IPS-NIHi7 (cell line): Measurements from ENCODE around the gene SGMS1.

Experiments used
- DNase-seq: peaks from one replicate; pipeline ENCODE4 v3.0.0; 2012; ENCODE audit warnings: mixed read lengths; ENCODE audit errors: extremely low spot score

Gene SGMS1

GRCh38 chr10:50400694-50401093 lies 223.1 kb downstream of the SGMS1 start:
- DNase-seq, result no peak

DNA sequence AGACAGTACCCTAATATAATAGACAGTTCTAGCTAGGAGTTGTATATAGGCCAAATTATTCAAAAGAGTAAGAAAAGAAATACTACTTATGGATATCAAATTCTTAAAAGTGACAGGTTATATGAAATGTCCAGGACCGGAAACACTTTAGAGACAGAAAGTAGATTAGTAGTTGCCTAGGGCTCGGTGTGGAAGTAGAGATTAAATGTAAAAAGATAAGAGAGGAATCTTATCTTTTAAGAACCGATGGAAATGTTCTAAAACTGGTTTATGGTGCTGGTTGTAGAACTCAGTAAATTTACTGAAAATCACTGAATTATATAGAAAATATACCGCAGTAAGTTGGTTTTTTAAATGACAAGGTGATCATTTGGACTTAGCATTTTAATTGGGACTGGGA lies 224.9 kb downstream of the SGMS1 start:
- no peak for DNase-seq

- no peak for DNase-seq
Observed at GRCh38 chr10:50398381-50398780, 225.4 kb downstream of the SGMS1 start.

- no peak for DNase-seq
Observed at GRCh38 chr10:50397312-50398140, 226.2 kb downstream of the SGMS1 start.

DNA sequence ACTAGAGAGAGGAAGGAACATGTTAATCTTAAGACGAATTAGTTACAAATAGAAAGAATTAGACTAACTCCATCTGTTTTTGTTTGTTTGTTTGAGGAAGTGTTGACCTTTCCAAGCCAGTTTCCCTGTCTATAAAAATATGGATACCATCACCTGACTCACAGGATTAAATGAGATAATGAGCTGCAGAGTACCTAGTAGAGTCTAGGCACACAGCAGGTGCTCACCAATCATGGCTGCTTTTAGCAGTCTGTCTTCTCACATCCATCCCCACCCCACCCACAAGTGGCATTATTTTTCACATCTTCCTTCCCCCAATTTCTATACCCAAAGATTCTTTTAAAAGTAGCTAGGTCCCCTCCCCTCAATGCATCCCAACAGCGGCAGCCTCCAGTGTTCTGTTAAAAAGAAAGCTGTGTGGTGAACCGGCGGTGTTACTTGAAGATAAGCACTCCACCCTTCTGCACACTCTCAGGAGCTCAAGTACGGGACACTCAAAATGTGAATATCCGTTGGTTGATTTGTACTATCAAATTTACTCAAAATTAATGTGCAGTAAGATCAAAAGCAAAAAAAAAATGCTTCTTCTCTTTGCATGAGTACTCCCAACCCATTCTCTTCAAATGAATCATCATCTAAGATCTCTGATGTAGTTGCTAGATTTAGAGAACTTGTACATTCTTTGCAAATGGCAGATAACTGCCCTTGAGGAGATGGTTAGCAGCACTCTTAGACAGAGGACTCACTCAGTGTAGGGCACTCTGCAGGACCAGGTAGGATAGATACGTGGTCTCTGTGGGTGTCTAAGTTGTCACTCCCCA lies 227.1 kb downstream of the SGMS1 start:
- no peak for DNase-seq

- no peak for DNase-seq
Observed at GRCh38 chr10:50395851-50396250, 227.9 kb downstream of the SGMS1 start.

DNA sequence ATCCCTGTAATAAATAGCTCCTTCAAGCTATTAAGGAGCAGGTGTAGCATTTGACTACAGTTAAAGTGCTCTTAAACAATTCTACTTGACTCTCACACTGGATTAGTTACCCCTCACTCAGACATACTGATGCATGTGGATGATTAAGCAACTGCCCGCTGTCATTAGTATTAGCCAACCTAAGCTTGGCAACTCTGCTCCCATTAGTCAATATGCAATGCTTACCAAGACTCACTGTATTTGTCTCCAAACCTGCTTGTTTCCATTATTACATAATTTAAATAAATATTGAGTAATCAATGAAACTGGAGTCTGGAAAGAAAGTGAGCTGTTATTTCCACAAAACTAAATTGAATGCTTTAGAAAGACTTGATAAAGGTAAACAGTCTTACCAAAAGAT lies 228.5 kb downstream of the SGMS1 start:
- no peak for DNase-seq

DNA sequence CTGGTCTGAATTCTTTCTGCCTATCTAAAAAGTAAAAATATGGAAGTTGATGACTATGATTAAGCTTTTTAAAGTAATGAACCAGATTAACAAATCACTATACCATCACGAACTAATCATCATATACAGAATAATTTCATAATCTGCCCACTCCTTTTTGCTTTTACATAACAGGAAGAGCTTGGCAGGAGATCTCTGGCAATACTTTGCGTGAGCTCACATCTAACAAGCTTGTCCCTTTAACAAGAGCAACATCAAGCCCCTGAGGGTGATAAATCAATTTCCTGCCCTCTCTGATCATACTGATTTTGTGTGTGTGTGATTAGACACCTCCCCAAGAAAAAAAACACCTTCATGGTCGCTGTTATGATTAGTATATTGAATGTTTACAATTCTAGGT lies 228.9 kb downstream of the SGMS1 start:
- no peak for DNase-seq

- no peak for DNase-seq
Observed at GRCh38 chr10:50393784-50394467, 229.8 kb downstream of the SGMS1 start.

- no peak for DNase-seq
Observed at GRCh38 chr10:50392966-50393718, 230.6 kb downstream of the SGMS1 start.

GRCh38 chr10:50392426-50392825 lies 231.3 kb downstream of the SGMS1 start:
- no peak for DNase-seq

GRCh38 chr10:50390302-50390701 lies 233.5 kb downstream of the SGMS1 start:
- DNase-seq, result no peak

DNA sequence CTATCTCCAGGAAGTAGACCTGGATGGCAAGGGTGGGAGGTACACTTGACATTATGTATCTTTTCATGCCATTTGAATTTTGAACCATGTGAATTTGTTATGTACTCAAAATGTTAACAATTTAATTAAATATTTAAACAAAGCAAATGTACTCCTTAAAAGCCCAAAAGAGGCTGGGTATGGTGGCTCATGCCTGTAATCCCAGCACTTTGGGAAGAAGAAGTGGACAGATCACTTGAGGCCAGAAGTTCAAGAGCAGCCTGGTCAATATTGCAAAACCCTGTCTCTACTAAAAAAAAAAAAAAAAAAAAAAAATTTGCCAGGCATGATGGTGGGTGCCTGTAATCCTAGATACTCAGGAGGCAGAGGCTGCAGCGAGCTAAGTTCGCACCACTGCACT lies 235.6 kb downstream of the SGMS1 start:
- DNase-seq, result no peak

GRCh38 chr10:50387732-50388073 lies 236.1 kb downstream of the SGMS1 start:
- no peak for DNase-seq

DNA sequence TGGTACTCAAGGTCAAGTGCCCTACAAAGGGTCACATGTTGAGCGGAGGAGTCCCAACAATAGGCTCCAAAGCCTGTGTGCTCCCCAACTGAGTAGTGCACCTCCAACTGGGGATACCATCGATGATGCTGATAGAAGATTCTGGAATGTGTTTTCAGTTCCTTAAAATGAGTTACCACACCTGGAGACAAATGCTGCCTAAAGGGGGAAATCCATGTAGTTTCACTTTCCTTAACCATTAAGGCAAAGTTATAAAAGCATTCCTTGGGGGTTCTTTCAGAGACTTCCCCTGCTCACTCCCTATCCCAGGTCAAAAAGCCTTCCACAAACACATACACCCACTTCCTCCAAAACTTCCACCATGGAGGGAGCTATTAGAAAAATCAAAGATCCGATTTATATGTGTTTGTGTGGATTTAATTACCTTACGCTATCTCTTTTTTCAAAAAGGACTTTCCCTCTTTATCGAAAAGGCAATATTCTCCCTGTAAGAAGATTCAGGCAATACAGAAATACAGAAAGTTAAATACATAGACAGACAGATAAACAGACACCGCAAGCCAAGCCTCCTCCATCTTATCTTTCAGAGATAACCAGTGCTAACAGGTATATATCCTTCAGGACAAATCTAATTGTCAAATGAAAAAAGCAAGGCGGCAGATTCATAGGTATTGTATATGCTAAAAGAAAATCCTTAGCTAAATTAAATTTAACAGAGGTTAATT lies 236.6 kb downstream of the SGMS1 start:
- no peak for DNase-seq

- DNase-seq, result no peak
Observed at GRCh38 chr10:50385624-50386023, 238.1 kb downstream of the SGMS1 start.

DNA sequence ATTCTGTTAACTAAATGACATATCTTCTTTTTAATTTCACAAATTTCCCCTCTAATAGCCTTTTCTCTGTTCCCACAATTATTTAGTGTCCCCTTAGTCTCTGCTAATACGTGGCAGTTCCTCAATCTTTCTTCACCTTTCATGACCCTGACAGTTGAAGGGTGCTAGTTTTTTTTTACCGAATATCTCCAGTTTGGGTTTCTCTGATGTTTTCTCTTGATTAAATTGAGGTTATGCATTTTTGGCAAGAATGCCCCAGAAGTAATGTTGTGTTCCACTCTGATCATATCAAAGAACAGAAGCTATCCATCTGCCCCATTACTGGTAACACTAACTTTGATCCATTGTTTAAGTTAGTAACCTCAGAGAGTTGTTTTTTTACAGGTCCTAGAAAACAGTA lies 238.9 kb downstream of the SGMS1 start:
- no peak for DNase-seq

DNA sequence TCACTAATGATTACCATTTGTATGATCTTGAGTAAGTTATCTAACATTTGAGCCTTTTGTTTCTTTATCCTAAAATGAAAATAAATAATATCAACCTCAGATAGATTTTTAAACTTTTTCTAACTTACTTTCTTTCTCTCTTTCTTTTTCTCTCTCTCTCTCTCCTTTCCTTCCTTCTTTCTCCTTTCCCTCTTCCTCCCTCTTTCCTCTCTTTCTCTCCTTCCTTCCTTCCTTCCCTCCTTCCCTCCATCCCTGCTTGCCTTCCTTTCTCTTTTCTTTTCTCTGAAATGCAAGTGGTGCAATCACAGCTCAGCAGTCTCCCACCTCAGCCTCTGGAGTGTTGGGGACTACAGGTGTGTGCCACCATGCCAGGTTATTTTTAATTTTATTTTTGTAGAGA lies 239.5 kb downstream of the SGMS1 start:
- no peak for DNase-seq

DNA sequence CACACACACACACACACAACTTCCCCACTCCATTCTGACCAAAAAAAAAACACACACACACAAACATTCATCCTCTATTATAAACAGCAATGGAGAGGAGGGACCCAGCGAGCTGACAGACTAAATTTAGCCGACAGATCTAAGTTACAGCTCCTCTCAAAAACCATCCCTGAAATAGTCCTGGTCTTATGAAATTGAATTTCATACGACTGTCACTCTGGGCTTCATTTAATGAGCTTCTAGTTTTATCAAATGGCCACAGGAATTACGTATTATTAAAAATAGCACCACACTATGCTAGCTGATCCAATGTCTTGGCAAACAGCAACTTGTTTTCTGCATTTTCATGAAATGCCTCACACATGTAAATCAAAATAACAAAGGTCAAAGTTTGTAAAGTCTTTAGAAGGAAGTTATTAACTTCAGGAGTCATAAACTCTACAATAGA lies 241.2 kb downstream of the SGMS1 start:
- no peak for DNase-seq

DNA sequence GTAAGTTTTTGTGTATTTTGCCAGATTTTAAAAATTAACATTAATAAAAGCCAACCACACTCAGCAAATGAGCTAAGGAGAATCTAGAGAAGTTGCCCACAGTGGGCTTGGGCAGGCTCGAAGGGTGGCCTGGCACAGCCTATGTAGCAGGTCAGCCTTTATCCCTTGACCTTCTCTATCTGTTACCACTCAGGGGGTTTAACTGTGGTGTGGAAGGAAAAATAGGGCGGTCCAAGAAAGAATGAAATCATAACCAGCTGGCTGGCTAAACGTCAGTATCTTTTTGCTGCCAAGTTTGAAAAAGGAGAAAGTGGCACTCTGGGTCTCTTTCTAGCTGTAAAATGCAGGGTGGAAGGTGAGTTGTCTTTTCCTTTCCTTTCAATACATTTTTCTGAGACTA lies 242.1 kb downstream of the SGMS1 start:
- DNase-seq, result no peak

DNA sequence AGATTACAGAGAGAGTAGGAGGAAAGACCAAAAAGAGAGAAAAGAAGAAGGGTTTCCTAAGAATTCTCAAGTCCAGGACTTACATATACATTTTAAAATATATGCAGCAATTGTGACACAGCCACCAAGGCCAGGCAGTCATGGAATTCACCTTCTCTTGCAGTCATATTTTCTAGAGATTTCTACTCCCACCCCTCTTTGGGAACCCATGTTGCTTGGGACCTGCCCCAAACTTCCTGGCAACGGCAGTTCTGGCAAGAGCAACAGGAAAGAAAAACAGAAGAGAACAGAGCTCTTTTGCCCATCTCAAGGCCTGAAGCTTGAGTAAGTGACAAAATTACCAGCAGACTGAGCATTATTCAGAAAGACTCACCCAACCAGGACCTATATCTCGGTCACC lies 244.1 kb downstream of the SGMS1 start:
- no peak for DNase-seq
